Suprapubic skin (tissue), 4 donors: ENCODE measurements around the gene ANKRD60.

Experiments
- POLR2A ChIP-seq, 2 donors: fragments of 450-650 bp; IDR thresholded peaks; one replicate each; pipeline ENCODE4 v1.6.1; 2017; ENCODE audit warnings: antibody characterized with exemption in 2 of 2, mild to moderate bottlenecking in 2 of 2, moderate library complexity in 2 of 2
- POLR2AphosphoS5 ChIP-seq, 3 donors: sonication (generic); formaldehyde crosslinking; IDR thresholded peaks; one replicate each; pipeline ENCODE4 v1.6.1; 2017; ENCODE audit warnings: antibody characterized with exemption in 3 of 3
- TF ChIP-seq, protein P1 (sequence below), 2 donors: fragments of 200-600 bp in 1 of 2; fragments of 450-650 bp in 1 of 2; sonication (generic) in 1 of 2; IDR thresholded peaks; one replicate each; pipeline ENCODE4 v1.5.1; 2016 to 2019; ENCODE audit warnings: antibody characterized with exemption in 2 of 2, mild to moderate bottlenecking in 1 of 2, moderate library complexity in 1 of 2

DNA sequence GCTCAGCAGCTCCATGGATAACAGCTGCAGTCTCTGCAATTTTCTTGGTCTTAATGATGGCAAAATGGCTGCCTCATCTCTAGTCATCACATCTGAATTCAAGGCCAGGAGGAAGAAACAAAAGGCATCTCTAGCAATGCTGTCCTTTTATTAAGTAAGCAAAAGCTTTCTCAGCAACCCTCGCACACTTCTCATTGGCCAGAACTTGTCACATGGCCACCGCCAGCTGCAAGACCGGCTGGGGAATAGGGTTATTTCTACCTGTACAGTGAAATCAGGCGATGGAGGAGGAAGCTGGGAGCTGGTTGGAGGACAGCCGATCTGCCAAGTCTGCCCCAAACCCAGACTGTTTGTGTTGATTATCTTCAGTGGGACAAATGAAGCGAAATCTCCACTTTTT lies 33.4 kb downstream of the ANKRD60 start:
- TF ChIP-seq, protein P1, sequence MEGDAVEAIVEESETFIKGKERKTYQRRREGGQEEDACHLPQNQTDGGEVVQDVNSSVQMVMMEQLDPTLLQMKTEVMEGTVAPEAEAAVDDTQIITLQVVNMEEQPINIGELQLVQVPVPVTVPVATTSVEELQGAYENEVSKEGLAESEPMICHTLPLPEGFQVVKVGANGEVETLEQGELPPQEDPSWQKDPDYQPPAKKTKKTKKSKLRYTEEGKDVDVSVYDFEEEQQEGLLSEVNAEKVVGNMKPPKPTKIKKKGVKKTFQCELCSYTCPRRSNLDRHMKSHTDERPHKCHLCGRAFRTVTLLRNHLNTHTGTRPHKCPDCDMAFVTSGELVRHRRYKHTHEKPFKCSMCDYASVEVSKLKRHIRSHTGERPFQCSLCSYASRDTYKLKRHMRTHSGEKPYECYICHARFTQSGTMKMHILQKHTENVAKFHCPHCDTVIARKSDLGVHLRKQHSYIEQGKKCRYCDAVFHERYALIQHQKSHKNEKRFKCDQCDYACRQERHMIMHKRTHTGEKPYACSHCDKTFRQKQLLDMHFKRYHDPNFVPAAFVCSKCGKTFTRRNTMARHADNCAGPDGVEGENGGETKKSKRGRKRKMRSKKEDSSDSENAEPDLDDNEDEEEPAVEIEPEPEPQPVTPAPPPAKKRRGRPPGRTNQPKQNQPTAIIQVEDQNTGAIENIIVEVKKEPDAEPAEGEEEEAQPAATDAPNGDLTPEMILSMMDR (IDR thresholded peaks at IDR 0.05), result no peak
- TF ChIP-seq POLR2AphosphoS5 (IDR thresholded peaks at IDR 0.05) (no peak), POLR2A (IDR thresholded peaks at IDR 0.05) (no peak)
